HEK293 (cell line): ENCODE data around the gene TNS1.

Experiments
- CTCF ChIA-PET: fragments of 350-600 bp; formaldehyde crosslinking; extraction: SDS; loops from one replicate; lab custom pipeline; 2021; ENCODE audit warnings: antibody characterized with exemption; lab: Yijun Ruan, JAX
- POLR2A ChIA-PET: fragments of 300-600 bp; formaldehyde crosslinking; extraction: SDS; loops from one replicate; lab custom pipeline; 2020; ENCODE audit warnings: antibody characterized with exemption, inconsistent platforms; lab: Yijun Ruan, JAX
- H3K27ac ChIP-seq: fragments of 200-500 bp; sonication (Bioruptor generic); 2 replicates; pipeline ENCODE4 v1.5.1; 2014; ENCODE audit warnings: low read depth, low read length, control low read depth, inconsistent platforms; ENCODE audit errors: extremely low read depth
- H3K36me3 ChIP-seq, 2 experiments: fragments of 200-500 bp in 1 of 2; sonication (Bioruptor generic) in 1 of 2; 1 replicate in 1 of 2; 2 replicates in 1 of 2; pipeline ENCODE4 v1.5.1; 2014 to 2017; ENCODE audit warnings: inconsistent platforms in 2 of 2, low read length in 2 of 2; ENCODE audit not compliant: control insufficient read depth in 2 of 2, insufficient read depth in 1 of 2
- H3K4me1 ChIP-seq: fragments of 200-500 bp; sonication (Bioruptor generic); 2 replicates; pipeline ENCODE4 v1.5.1; 2014; ENCODE audit warnings: mild to moderate bottlenecking, low read length, inconsistent platforms; ENCODE audit not compliant: control insufficient read depth, insufficient read depth
- H3K4me3 ChIP-seq: 2 replicates; pipeline ENCODE4 v1.5.1; 2011; ENCODE audit warnings: low read depth, mild to moderate bottlenecking, control low read depth, low read length, moderate library complexity
- H3K9me3 ChIP-seq: fragments of 200-500 bp; sonication (Bioruptor generic); 2 replicates; pipeline ENCODE4 v1.5.1; 2014; ENCODE audit warnings: low read depth, low read length, inconsistent platforms; ENCODE audit not compliant: control insufficient read depth, insufficient read depth
- CTCF ChIP-seq: fragments of 450-650 bp; formaldehyde crosslinking; IDR thresholded peaks from 2 replicates; pipeline ENCODE4 v1.5.1; 2016; ENCODE audit warnings: missing biosample characterization, missing genetic modification characterization
- RBAK ChIP-seq: fragments of 450-650 bp; formaldehyde crosslinking; IDR thresholded peaks from 2 replicates; pipeline ENCODE4 v1.5.1; 2016; ENCODE audit warnings: missing biosample characterization, missing genetic modification characterization
- REST ChIP-seq: fragments of 450-650 bp; formaldehyde crosslinking; IDR thresholded peaks from 2 replicates; pipeline ENCODE4 v1.5.1; 2016; ENCODE audit warnings: missing biosample characterization, missing genetic modification characterization
- TCF7L2 ChIP-seq: IDR thresholded peaks from 2 replicates; pipeline ENCODE4 v1.6.1; 2011; ENCODE audit warnings: low read depth, mild to moderate bottlenecking, inconsistent platforms, low read length, moderate library complexity, borderline replicate concordance
- ZFP3 ChIP-seq: fragments of 450-650 bp; formaldehyde crosslinking; IDR thresholded peaks from 2 replicates; pipeline ENCODE4 v1.5.1; 2016; ENCODE audit warnings: low read depth, missing biosample characterization, missing genetic modification characterization
- ZIC2 ChIP-seq: fragments of 450-650 bp; formaldehyde crosslinking; IDR thresholded peaks from 2 replicates; pipeline ENCODE4 v1.5.1; 2016; ENCODE audit warnings: missing biosample characterization, missing genetic modification characterization
- ZNF223 ChIP-seq: fragments of 450-650 bp; formaldehyde crosslinking; IDR thresholded peaks from 2 replicates; pipeline ENCODE4 v1.5.1; 2016; ENCODE audit warnings: missing biosample characterization, missing genetic modification characterization
- ZNF239 ChIP-seq: fragments of 450-650 bp; formaldehyde crosslinking; IDR thresholded peaks from 2 replicates; pipeline ENCODE4 v1.5.1; 2016; ENCODE audit warnings: missing biosample characterization, missing genetic modification characterization
- ZNF610 ChIP-seq: fragments of 450-650 bp; formaldehyde crosslinking; IDR thresholded peaks from 2 replicates; pipeline ENCODE4 v1.5.1; 2016; ENCODE audit warnings: missing biosample characterization, missing genetic modification characterization, borderline replicate concordance

Gene TNS1

GRCh38 chr2:217837530-217837929, 165.3 kb downstream of the TNS1 start:
- Histone ChIP-seq H3K4me1 (no peaks in the 10 kb centered on the region), H3K27ac (no peak overlapping the region), H3K9me3 (no peaks in the 10 kb centered on the region), H3K36me3 (no peaks in the 10 kb centered on the region), H3K4me3 (no peak overlapping the region)
- TF ChIP-seq ZNF239, result no peak
- no peak for TF ChIP-seq ZFP3 (tag by site-specific recombination)
- no peak for TF ChIP-seq TCF7L2
- TF ChIP-seq RBAK, result no peak
- TF ChIP-seq REST (tag by site-specific recombination), result no peak
- TF ChIP-seq ZNF223 (tag by site-specific recombination), result no peak
- POLR2A ChIA-PET, result no interaction called here
- CTCF ChIA-PET, result no interaction called here

GRCh38 chr2:217836901-217837491, 165.8 kb downstream of the TNS1 start:
- POLR2A ChIA-PET, result no interaction called here
- CTCF ChIA-PET, result no interaction called here
- no peak overlapping the region for H3K27ac ChIP-seq

GRCh38 chr2:217835931-217836891, 166.6 kb downstream of the TNS1 start:
- no peak overlapping the region for H3K27ac ChIP-seq
- POLR2A ChIA-PET, result no interaction called here
- H3K36me3 ChIP-seq, result no peaks in the 10 kb centered on the region
- H3K4me3 ChIP-seq, result no peak overlapping the region
- CTCF ChIA-PET, result interaction anchor here (1.0 to 1.2 kb wide), 2 partner anchors 44 to 63 kb away, joined by 3 to 4 read pairs; no protein-coding TSS in a partner anchor
- TF ChIP-seq ZIC2 (tag by site-specific recombination), result peak; percentile 38; the same call in 1 of the 2 replicates
- no peak for TF ChIP-seq ZNF610
- H3K4me1 ChIP-seq, result no peaks in the 10 kb centered on the region
- no peaks in the 10 kb centered on the region for H3K9me3 ChIP-seq

More at GRCh38 chr2:217836901-217837491, 165.8 kb downstream of the TNS1 start:
- no peak overlapping the region for H3K4me3 ChIP-seq
- H3K9me3 ChIP-seq, result no peaks in the 10 kb centered on the region
- TF ChIP-seq ZNF610 (no peak), CTCF (tag by site-specific recombination) (0 out of 2 replicates have a peak, but pooled peaks have one; percentile 10)
- H3K36me3 ChIP-seq, result no peaks in the 10 kb centered on the region
- H3K4me1 ChIP-seq, result no peaks in the 10 kb centered on the region
